GM21447 (cell line): ENCODE results near the gene PID1.
A peak's percentile ranks its signal among the peaks of the same experiment; 100 is the strongest.

Experiments used
- ATAC-seq: cut with Tn5 transposase; IDR thresholded peaks from one replicate; pipeline ENCODE4 v1.9.1; 2021; ENCODE audit not compliant: unreplicated experiment

Gene PID1

DNA sequence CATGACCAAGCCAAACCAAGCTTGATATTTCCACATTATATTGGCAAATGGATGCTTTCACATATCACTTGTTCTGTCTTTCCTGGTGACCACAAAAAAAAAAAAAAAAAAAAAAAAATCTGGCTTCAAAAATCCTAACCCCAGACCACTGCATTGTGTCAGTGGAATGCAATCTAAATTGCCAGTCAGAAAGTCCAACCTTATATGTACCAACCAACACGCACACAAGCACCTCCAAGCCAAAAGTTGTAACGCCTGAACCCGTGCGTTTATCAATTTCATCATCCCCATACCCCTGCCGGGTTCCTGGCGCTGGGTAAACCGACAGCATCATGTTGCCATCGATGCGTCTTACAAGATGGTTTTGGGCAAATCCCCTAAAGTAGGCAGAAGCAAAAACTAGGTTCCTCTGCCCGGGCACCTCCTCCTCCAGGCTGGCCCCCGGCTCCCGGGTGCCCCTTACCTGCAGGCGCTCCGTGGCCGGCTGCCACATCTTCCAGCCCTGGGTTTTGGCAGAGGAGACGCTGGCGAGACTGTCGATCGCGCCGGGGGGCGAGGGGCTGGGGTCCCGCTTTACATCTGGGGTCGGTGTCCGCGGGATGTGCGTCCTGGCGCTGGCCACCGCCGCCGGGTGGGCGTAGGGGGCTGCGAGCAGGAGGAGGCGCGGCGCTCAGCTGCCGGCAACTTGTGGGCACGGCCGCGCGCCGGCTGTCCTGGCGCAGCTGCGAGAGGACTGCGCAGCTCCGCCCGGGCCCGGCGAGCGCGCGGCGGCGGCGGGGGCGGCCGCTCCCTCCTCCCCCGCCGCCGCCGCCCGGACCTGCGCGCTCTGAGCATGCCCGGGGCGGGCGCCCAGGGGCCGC, at the start of gene PID1:
PID1 (minus strand) TSS at position 737 of the 860 bp plus-strand sequence; CDS start at position 493, 244 bp downstream.
- ATAC-seq: no peak

- ATAC-seq: no peak
These were observed 48.5 kb upstream of the PID1 start for GRCh38 chr2:229319558-229319957.

GRCh38 chr2:229314117-229314516, 43.0 kb upstream of the PID1 start:
- ATAC-seq: no peak

DNA sequence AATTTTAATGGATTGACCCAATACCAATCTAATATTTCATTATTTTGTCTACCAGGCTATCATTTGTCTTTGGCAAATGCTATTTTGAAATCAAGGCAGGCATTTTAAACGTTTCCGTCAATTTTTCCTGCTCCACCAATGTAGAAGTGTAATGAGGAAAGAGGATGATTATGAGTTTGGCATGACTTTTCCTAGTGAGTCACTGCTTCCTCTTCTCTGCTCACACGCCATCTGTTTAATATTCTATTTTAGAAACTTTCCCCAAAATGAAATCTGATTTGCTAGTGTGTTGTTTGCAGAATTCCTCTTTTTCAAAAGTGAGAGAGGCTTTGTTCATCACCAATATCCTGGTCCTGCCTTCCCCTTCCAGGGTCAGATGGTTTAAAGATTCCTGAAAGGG, 42.5 kb upstream of the PID1 start:
- ATAC-seq: no peak

DNA sequence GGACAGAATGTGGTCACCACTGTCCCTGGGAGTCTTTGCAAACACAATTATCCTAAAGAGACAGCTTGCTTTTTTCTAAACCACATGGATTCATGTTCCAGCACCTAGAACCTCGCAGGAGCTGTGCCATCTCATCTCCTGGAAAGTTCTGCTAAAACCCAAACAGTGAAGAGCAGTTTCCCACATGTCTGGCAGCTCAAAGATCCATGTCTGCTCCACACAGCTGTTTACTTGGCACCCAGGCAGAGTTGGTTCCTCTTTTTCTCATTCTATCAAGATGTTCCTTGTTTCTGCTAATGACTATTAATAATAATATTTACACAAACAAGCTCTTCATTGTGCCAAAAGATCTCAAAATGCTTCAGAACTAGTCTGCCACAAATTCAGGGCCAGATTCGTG, 30.1 kb upstream of the PID1 start:
- no peak for ATAC-seq

DNA sequence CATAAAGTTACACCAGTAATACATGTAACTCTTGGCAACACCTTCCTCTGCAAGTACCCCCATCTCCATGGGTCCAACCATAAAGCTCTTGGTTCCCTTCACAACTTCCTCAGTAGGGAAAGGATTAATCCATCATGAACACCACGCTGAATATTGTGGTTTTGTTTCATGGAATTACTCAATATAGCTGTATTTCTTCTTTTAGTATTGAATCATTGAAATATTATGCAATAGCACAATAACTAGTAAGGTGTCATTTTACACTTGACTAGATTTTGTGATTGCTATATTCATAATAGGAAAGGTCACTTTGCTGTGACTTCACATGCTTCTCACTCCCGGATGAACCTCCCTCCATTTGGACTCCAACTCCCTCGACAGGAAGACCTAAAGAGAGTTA, 29.7 kb upstream of the PID1 start:
- no peak for ATAC-seq

GRCh38 chr2:229300371-229300770, 29.3 kb upstream of the PID1 start:
- ATAC-seq: no peak

GRCh38 chr2:229297247-229297646, 26.2 kb upstream of the PID1 start:
- no peak for ATAC-seq

DNA sequence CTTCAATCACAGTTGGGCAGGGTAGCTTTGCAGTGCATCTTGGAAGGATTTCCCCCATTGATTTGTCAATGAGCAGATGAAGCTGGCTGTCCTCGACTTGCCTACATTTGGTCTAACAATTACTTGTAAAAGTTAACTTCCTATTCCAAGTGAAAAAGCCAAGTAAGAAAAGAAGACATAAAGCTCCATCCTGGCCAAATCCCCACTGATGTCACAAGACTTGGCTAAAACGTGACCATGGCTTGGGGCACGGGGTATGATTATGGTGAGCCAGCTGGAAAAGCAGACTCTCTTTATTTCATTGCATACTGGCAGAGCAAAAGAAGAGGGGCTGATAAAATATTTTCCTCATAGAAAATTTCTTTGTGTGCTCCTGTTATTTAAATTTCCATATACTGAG, 25.4 kb upstream of the PID1 start:
- ATAC-seq: no peak

DNA sequence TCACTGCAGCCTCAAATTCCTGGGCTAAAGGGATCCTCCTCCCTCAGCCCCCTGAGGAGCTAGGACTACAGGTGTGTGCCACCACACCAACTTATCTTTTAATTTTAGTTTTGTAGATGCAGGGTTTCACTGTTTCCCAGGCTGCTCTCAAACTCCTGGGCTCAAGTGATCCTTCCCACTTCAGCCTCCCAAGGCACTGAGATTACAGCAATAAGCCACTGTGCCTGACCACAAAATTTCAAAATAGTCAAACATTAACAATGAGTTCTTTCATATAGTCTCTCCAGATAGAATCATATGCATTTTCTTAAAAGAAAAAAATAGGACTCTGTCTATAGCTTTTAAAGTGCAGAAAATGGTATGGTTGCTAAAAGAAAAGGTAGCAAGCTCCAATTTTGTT, 24.9 kb upstream of the PID1 start:
- ATAC-seq: no peak

- no peak for ATAC-seq
These were observed 16.7 kb upstream of the PID1 start for GRCh38 chr2:229287823-229288222.

- ATAC-seq: no peak
These were observed 11.9 kb upstream of the PID1 start for GRCh38 chr2:229282758-229283546.

DNA sequence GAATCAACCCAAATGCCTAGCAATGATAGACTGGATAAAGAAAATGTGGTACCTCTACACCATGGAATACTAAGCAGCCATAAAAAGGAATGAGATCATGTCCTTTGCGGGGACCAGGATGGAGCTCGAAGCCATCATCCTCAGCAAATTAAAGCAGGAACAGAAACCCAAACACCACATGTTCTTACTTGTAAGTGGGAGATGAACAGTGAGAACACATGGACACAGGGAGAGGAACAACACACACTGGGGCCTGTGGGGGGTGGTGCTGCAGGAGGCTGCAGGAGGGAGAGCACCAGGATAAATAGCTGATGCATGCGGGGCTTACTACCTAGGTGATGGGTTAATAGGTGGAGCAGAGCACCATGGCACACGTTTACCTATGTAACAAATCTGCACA, 8.4 kb upstream of the PID1 start:
- no peak for ATAC-seq

GRCh38 chr2:229275506-229275905, 4.4 kb upstream of the PID1 start:
- no peak for ATAC-seq

DNA sequence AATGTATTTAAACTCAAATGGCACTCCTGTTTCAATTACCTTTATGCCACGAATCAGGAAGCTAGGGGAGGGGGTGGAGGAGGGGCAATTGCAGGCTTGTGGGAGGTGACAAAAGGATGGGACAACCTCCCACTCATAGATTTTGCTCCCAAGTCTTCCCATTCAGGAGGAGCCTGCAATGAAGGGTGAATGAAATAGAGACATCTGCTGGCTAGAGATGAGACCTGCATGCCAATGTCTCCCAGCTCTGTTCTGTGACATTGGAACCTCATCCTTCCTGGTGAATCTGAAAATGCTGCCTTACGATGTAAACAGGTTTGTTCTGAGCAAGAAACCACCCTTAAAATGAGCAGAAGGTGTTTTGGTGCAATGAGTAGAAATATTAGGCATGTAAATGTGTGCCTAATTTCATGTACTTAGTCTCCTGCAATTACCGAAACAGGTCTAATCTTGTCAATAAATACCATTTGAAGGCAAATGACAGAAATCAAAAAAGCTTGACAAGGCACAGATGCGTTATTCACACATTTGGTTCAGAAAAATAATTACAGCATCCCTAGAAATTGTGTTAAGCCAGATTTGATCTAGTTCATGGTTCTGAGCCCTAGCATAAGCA, 2.7 kb upstream of the PID1 start:
- ATAC-seq: peak; percentile 78

GRCh38 chr2:229273006-229273722, 2.1 kb upstream of the PID1 start:
- no peak for ATAC-seq

- ATAC-seq: no peak
These were observed 1.1 kb downstream of the PID1 start for GRCh38 chr2:229269941-229270340.

DNA sequence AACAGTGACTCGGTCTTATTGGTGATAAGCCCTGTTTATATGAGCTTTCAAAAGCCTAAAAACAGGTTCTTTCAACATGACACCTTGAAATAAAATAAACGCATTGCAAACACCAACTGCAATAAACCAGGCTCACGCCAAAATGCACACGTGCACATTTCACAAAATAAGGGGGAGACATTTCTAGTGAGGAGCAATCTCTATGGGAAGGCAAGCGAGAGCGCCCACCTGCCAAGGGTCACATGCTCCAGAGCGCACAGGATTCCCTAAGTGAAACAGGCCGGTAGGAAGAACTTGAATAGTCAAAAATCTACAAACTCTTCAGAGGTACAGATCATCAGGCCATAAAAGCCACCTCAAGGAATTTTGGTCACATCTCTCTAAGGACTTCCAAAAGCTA, 1.9 kb downstream of the PID1 start:
- no peak for ATAC-seq

GRCh38 chr2:229268626-229269025, 2.5 kb downstream of the PID1 start:
- no peak for ATAC-seq

GRCh38 chr2:229267080-229267479, 4.0 kb downstream of the PID1 start:
- ATAC-seq: no peak

DNA sequence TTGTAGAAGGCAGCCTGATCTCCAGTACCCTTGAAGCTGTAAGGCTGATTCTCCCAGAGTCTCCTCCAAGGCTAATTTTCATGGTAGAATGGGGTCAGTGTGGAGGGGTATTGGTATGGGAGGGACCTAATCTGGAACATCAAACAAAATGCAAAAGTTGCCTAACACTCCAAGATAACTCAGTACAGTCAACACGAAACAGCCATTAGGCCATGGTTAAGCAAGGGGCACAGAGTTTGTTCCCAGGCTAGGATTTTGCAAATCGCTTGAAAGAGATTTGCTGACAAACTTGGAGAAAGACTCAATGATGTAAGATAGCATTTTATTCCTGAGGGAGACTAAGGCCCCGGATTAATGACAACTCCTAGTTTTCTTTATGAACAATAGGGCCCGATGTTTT, 5.4 kb downstream of the PID1 start:
- ATAC-seq: no peak
